Osteoblast (primary cell): Measurements from ENCODE around the gene DMXL2. TPM values are rescaled to one million over a fixed set of nuclear protein-coding genes. Genes with fewer than 3 reads are reported as not detected.
"Not testable (repeated sequence)": the region's sequence is repeated elsewhere in the genome, so short reads cannot be mapped to it uniquely, and the experiment has no call there.

Experiments
- DNase-seq: peaks from one replicate; pipeline ENCODE4 v3.0.0; 2011; ENCODE audit warnings: low spot score, mixed read lengths; ENCODE audit not compliant: insufficient read length; ENCODE audit errors: missing footprints
- H2AFZ ChIP-seq: 2 replicates; pipeline ENCODE4 v1.6.0; 2011; ENCODE audit warnings: mild to moderate bottlenecking, low read length
- H3K27ac ChIP-seq: 2 replicates; pipeline ENCODE4 v1.5.1; 2011; ENCODE audit warnings: mild to moderate bottlenecking, low read depth, low read length, moderate library complexity
- H3K27me3 ChIP-seq: 2 replicates; pipeline ENCODE4 v1.6.0; 2012; ENCODE audit warnings: mild to moderate bottlenecking, control low read depth, inconsistent platforms, low read length, moderate library complexity; ENCODE audit not compliant: insufficient read depth
- H3K36me3 ChIP-seq: 2 replicates; pipeline ENCODE4 v1.5.1; 2011; ENCODE audit warnings: mild to moderate bottlenecking, low read length, control low read depth, moderate library complexity; ENCODE audit not compliant: insufficient read depth
- H3K4me1 ChIP-seq: 2 replicates; pipeline ENCODE4 v1.5.1; 2011; ENCODE audit warnings: mild to moderate bottlenecking, low read length, control low read depth, moderate library complexity; ENCODE audit not compliant: insufficient read depth
- H3K4me2 ChIP-seq: 2 replicates; pipeline ENCODE4 v1.6.0; 2011; ENCODE audit warnings: mild to moderate bottlenecking, low read length; ENCODE audit not compliant: insufficient read depth
- H3K4me3 ChIP-seq: fragments of 200-600 bp; sonication (generic); 3 replicates; pipeline ENCODE4 v1.5.1; 2012; ENCODE audit warnings: mild to moderate bottlenecking, low read length, inconsistent platforms; ENCODE audit not compliant: insufficient read depth
- H3K79me2 ChIP-seq: 2 replicates; pipeline ENCODE4 v1.6.0; 2012; ENCODE audit warnings: mild to moderate bottlenecking, low read length, control low read depth, inconsistent platforms; ENCODE audit not compliant: insufficient read depth
- H3K9me3 ChIP-seq: 2 replicates; pipeline ENCODE4 v1.5.1; 2011; ENCODE audit warnings: low read depth, low read length, control low read depth
- H4K20me1 ChIP-seq: 2 replicates; pipeline ENCODE4 v1.6.0; 2012; ENCODE audit warnings: mild to moderate bottlenecking, low read length, control low read depth; ENCODE audit not compliant: insufficient read depth
- total RNA-seq: library from RNA; depleted of rRNA; stranded (reverse); fragments of >200 nt; gene quantifications from 2 replicates; pipeline ENCODE4 v1.2.3, GENCODE V29; 2012
- TF ChIP-seq, protein P1 (sequence below): IDR thresholded peaks from 2 replicates; pipeline ENCODE4 v1.5.1; 2011; ENCODE audit warnings: mild to moderate bottlenecking, low read depth, low read length, moderate library complexity; ENCODE audit errors: extremely low read depth

The DMXL2 gene
- total RNA-seq, 1 donor: 37.3 TPM

DNA sequence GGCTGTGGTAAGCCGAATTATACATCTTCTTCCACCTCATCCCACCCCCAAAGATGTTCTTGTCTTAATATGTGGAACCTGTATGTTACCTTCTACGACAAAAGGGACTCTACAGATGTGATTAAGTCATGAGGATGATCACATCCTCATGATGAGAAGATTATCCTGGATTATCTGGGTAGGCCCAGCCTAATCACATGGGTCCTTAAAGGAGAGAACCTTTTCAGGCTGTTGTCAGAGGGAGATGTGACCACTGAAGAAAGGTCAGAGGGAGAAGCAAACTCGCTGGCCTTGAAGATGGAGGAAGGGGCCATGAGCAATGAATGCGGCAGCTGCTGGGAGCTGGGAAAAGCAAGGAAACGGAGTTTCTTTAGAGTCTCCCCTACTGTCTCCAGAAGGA lies 45.9 kb upstream of the DMXL2 start:
- no peaks in the 10 kb centered on the region for H3K9me3 ChIP-seq
- H3K36me3 ChIP-seq: no peaks in the 10 kb centered on the region
- no peaks in the 10 kb centered on the region for H3K79me2 ChIP-seq
- no peak overlapping the region for H2AFZ ChIP-seq
- no peak for DNase-seq
- TF ChIP-seq, protein P1, sequence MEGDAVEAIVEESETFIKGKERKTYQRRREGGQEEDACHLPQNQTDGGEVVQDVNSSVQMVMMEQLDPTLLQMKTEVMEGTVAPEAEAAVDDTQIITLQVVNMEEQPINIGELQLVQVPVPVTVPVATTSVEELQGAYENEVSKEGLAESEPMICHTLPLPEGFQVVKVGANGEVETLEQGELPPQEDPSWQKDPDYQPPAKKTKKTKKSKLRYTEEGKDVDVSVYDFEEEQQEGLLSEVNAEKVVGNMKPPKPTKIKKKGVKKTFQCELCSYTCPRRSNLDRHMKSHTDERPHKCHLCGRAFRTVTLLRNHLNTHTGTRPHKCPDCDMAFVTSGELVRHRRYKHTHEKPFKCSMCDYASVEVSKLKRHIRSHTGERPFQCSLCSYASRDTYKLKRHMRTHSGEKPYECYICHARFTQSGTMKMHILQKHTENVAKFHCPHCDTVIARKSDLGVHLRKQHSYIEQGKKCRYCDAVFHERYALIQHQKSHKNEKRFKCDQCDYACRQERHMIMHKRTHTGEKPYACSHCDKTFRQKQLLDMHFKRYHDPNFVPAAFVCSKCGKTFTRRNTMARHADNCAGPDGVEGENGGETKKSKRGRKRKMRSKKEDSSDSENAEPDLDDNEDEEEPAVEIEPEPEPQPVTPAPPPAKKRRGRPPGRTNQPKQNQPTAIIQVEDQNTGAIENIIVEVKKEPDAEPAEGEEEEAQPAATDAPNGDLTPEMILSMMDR: no peak
- H4K20me1 ChIP-seq: no peaks in the 10 kb centered on the region
- no peak overlapping the region for H3K4me3 ChIP-seq
- no peak overlapping the region for H3K27ac ChIP-seq
- no peak overlapping the region for H3K4me2 ChIP-seq
- H3K4me1 ChIP-seq: no peaks in the 10 kb centered on the region
- peaks cover 4% of the 10 kb centered on the region for H3K27me3 ChIP-seq

DNA sequence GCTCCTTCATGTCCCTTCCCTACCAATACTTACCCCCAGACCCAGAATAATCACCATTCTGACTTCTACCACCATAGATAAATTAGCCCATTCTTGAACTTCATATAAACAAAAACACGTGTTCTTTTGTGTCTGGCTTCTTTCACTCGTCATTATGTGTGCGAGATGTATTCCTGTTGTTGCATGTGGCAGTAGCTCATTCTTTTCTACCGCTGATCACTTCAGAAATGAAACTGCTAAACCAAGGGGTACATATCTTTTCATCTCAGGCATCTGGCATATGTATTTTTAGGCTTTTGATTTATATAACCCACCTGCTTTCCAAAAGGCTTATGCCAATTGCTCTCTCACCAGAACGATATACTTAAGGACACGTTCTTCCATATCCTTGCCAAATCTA lies 44.9 kb upstream of the DMXL2 start:
- Histone ChIP-seq H3K27ac (no peak overlapping the region), H3K4me3 (no peak overlapping the region), H3K27me3 (peaks cover 4% of the 10 kb centered on the region), H3K4me1 (no peaks in the 10 kb centered on the region), H3K36me3 (no peaks in the 10 kb centered on the region), H4K20me1 (no peaks in the 10 kb centered on the region), H2AFZ (no peak overlapping the region), H3K4me2 (no peak overlapping the region), H3K9me3 (no peaks in the 10 kb centered on the region), H3K79me2 (no peaks in the 10 kb centered on the region)
- no peak for DNase-seq
- TF ChIP-seq, protein P1: no peak

DNA sequence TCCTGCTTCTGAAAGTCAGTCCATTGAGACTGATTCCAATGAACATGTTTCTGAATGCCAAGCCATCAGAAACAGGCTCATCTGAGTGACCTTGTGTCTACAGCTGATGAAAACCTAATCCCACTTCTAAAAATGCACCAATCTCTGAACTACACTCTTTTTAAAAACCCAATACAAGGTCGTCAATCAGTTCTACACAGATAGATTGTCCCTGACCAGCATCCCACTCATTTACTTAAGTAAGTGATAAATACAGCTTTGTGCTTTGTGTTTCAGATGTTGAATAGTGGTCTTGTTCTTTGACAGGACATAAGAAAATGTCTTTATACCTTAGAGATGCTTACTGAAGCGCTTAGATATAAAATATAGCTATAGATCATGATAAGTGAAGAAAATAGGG lies 38.5 kb upstream of the DMXL2 start:
- Histone ChIP-seq H2AFZ (no peak overlapping the region), H4K20me1 (no peaks in the 10 kb centered on the region), H3K36me3 (no peaks in the 10 kb centered on the region), H3K27ac (no peak overlapping the region), H3K4me2 (no peak overlapping the region), H3K9me3 (no peaks in the 10 kb centered on the region), H3K79me2 (no peaks in the 10 kb centered on the region), H3K4me3 (no peak overlapping the region), H3K27me3 (no peaks in the 10 kb centered on the region), H3K4me1 (no peaks in the 10 kb centered on the region)
- TF ChIP-seq, protein P1: no peak
- no peak for DNase-seq

DNA sequence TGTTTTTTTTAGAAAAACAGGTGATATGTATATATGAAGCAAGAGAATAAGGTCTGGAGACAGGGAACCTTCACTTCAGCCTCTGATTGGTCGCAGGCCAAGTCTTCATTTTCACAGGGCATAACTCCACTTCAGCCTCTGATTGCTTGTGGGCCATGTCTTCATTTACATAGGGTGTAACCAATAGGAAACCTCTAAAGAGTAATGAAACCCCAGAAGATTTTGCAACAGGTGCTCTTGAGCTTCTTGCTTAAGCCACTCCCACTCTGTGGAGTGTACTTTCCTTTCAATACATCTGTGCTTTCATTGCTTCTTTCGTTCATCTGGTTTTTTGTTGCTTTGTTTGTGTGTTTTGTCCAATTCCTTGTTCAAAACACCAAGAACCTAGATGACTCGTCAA lies 36.1 kb upstream of the DMXL2 start:
- Histone ChIP-seq H3K27ac (no peak overlapping the region), H3K4me1 (no peaks in the 10 kb centered on the region), H3K4me3 (no peak overlapping the region), H3K36me3 (no peaks in the 10 kb centered on the region), H3K4me2 (no peak overlapping the region), H4K20me1 (no peaks in the 10 kb centered on the region), H3K9me3 (no peaks in the 10 kb centered on the region), H2AFZ (no peak overlapping the region), H3K27me3 (no peaks in the 10 kb centered on the region), H3K79me2 (no peaks in the 10 kb centered on the region)
- TF ChIP-seq, protein P1: no peak
- no peak for DNase-seq

DNA sequence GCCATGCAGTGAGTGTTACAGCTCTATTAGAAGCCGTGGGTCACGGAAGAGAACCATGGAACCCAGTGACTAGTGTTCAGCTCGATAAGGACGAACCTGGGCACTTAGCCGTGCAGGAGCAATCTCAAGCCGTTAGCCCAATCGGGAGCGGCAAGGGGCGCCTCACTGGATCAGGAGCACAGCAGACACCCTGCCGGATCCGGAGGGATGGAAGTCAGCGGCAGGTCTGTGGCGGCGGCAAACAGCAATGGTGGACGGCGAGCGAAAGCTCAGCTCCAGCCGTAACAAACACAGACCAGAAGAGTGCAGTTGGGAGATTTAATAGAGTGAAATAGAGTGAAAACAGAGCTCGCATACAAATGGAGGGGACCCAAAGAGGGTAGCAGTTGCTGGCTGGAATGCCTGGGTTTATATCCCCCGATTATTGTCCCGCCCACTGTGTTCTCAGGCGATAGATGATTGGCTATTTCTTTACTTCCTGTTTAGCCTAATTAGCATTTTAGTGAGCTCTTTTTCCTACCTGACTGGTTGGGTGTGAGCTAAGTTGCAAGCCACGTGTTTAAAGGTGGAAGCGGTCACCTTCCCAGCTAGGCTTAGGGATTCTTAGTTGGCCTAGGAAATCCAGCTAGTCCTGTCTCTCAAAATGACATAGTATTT lies 33.0 kb upstream of the DMXL2 start:
- H3K4me1 ChIP-seq, H4K20me1 ChIP-seq: not testable (repeated sequence)

More for the DNA sequence above, 33.0 kb upstream of the DMXL2 start:
- H3K79me2 ChIP-seq, H3K4me2 ChIP-seq, DNase-seq, H3K27ac ChIP-seq, H3K9me3 ChIP-seq, H3K4me3 ChIP-seq, H3K27me3 ChIP-seq, H3K36me3 ChIP-seq, H2AFZ ChIP-seq: not testable (repeated sequence)
